K562 (cell line): ENCODE data around the gene ADAT3. TPM values are rescaled to one million over a fixed set of nuclear protein-coding genes. Genes with fewer than 3 reads are reported as not detected.

Source experiments
- ATAC-seq: fragments of 200-7000 bp; cut with Tn5 transposase; 3 replicates; pipeline ENCODE4 v1.9.1; 2020; ENCODE audit warnings: moderate library complexity
- BruUV-seq: library from RNA; stranded (reverse); fragments of 400-500 nt; replicated peaks from 2 replicates; lab custom pipeline; 2021; lab: Mats Ljungman, UMichigan
- CTCF ChIA-PET: fragments of 300-600 bp; formaldehyde crosslinking; extraction: SDS; loops from one replicate; lab custom pipeline; 2021; ENCODE audit warnings: low intra/inter-chr PET ratio; lab: Yijun Ruan, JAX
- POLR2A ChIA-PET: fragments of 300-600, 350-650 bp; sonication (Branson Sonifier 250); formaldehyde crosslinking; extraction: SDS; loops from one replicate; lab custom pipeline; 2021; ENCODE audit warnings: antibody characterized with exemption, inconsistent platforms; lab: Yijun Ruan, JAX
- DNase-seq, 4 experiments: peaks; one replicate each; pipeline versions ENCODE4 v3.0.0 to v3.0.0-alpha.2; 2011 to 2018; ENCODE audit warnings: low spot score in 3 of 4, mixed read lengths in 3 of 4; ENCODE audit errors: extremely low read depth in 1 of 4
- FAIRE-seq: peaks from 2 replicates; lab custom pipeline; 2011; peaks lifted over from hg19 to GRCh38; lab: Jason Lieb, UNC
- H2AFZ ChIP-seq: 2 replicates; pipeline ENCODE4 v1.6.0; 2011; ENCODE audit warnings: low read depth, low read length, control low read depth, inconsistent platforms
- H3K27ac ChIP-seq: fragments of 200-600 bp; 3 replicates; pipeline ENCODE4 v1.8.0; 2011; ENCODE audit warnings: low read depth, mild to moderate bottlenecking, control low read depth, inconsistent platforms, low read length, moderate library complexity, mixed read lengths; ENCODE audit errors: extremely low read depth
- H3K27me3 ChIP-seq, 2 experiments: fragments of 300-600 bp in 1 of 2; 2 replicates in 1 of 2; 3 replicates in 1 of 2; pipeline versions ENCODE4 v1.6.0 to v1.8.0; 2011; ENCODE audit warnings: inconsistent platforms in 2 of 2, low read length in 2 of 2, mild to moderate bottlenecking in 1 of 2, mixed read lengths in 1 of 2, moderate library complexity in 1 of 2; ENCODE audit not compliant: control insufficient read depth in 2 of 2, insufficient read depth in 2 of 2
- H3K36me3 ChIP-seq: fragments of 300-600 bp; 3 replicates; pipeline ENCODE4 v1.8.0; 2011; ENCODE audit warnings: mild to moderate bottlenecking, low read length, inconsistent platforms; ENCODE audit not compliant: control insufficient read depth, insufficient read depth
- H3K4me1 ChIP-seq, 2 experiments: fragments of 200-600 bp in 1 of 2; replicated peaks in 1 of 2; 2 replicates in 1 of 2; 3 replicates in 1 of 2; pipeline versions ENCODE4 v1.5.1 to v1.8.0; 2011; ENCODE audit warnings: inconsistent platforms in 2 of 2, low read length in 2 of 2, mild to moderate bottlenecking in 1 of 2, mixed read lengths in 1 of 2, moderate library complexity in 1 of 2; ENCODE audit not compliant: control insufficient read depth in 2 of 2, insufficient read depth in 2 of 2
- H3K4me2 ChIP-seq: 2 replicates; pipeline ENCODE4 v1.6.1; 2011; ENCODE audit warnings: low read length, control low read depth, inconsistent platforms, mixed read lengths; ENCODE audit not compliant: insufficient read depth
- H3K4me3 ChIP-seq: fragments of 200-600 bp; sonication (generic), shearing (Covaris generic); 2 replicates; pipeline ENCODE4 v1.5.1; 2016; ENCODE audit warnings: control low read depth, inconsistent platforms
- H3K79me2 ChIP-seq: fragments of 200-600 bp; 3 replicates; pipeline ENCODE4 v1.8.0; 2011; ENCODE audit warnings: low read length, inconsistent platforms; ENCODE audit not compliant: control insufficient read depth, insufficient read depth
- H3K9ac ChIP-seq, 2 experiments: 2 replicates each; pipeline versions ENCODE4 v1.6.0 to v1.6.1; 2011; ENCODE audit warnings: low read depth in 2 of 2, low read length in 2 of 2, control low read depth in 1 of 2, inconsistent platforms in 1 of 2, mild to moderate bottlenecking in 1 of 2, mixed read lengths in 1 of 2; ENCODE audit not compliant: insufficient read depth in 1 of 2
- H3K9me1 ChIP-seq: one replicate; pipeline ENCODE4 v1.6.0; 2011; ENCODE audit warnings: inconsistent platforms, mild to moderate bottlenecking, low read length, moderate library complexity; ENCODE audit not compliant: control insufficient read depth, insufficient read depth
- H3K9me3 ChIP-seq: replicated peaks from 2 replicates; pipeline ENCODE4 v1.5.1; 2011; ENCODE audit warnings: low read depth, low read length, inconsistent platforms; ENCODE audit not compliant: control insufficient read depth, insufficient read depth
- H4K20me1 ChIP-seq: replicated peaks from 2 replicates; pipeline ENCODE4 v1.6.1; 2011; ENCODE audit warnings: low read length, inconsistent platforms, mixed read lengths; ENCODE audit not compliant: control insufficient read depth, insufficient read depth
- CBX1 ChIP-seq: sonication (generic); IDR thresholded peaks from 2 replicates; pipeline ENCODE4 v1.6.1; 2016; ENCODE audit warnings: antibody characterized with exemption, low read depth, mild to moderate bottlenecking
- FOXA3 ChIP-seq, 2 experiments: fragments of 450-650 bp in 1 of 2; sonication (generic) in 1 of 2; formaldehyde crosslinking; IDR thresholded peaks in 1 of 2; conservative IDR thresholded peaks in 1 of 2; 2 replicates each; pipeline versions ENCODE4 v1.4.0 to v1.8.0; 2020 to 2022; ENCODE audit warnings: mild to moderate bottlenecking in 2 of 2, missing genetic modification reagents in 1 of 2
- HNRNPK ChIP-seq: fragments of 200-400 bp; formaldehyde crosslinking; IDR thresholded peaks from one replicate; pipeline ENCODE4 v1.6.1; 2018; ENCODE audit warnings: mild to moderate bottlenecking, low read depth, low read length; ENCODE audit not compliant: poor library complexity, severe bottlenecking
- JUNB ChIP-seq: fragments of 450-650 bp; formaldehyde crosslinking; conservative IDR thresholded peaks from 2 replicates; pipeline ENCODE4 v1.4.0; 2020; ENCODE audit warnings: mild to moderate bottlenecking
- MAFG ChIP-seq: fragments of 450-650 bp; conservative IDR thresholded peaks from 2 replicates; pipeline ENCODE4 v1.6.1; 2016; ENCODE audit warnings: missing genetic modification characterization, missing compliant biosample characterization
- NCOA2 ChIP-seq, 2 experiments: fragments of 450-650 bp; IDR thresholded peaks; 2 replicates each; pipeline ENCODE4 v1.6.1; 2018; ENCODE audit warnings: mild to moderate bottlenecking in 2 of 2, moderate library complexity in 1 of 2; ENCODE audit not compliant: partially characterized antibody in 2 of 2
- NR3C1 ChIP-seq: sonication (generic); formaldehyde crosslinking; IDR thresholded peaks from 2 replicates; pipeline ENCODE4 v1.8.1; 2022; ENCODE audit warnings: missing genetic modification reagents
- SRSF1 ChIP-seq: fragments of 200-400 bp; formaldehyde crosslinking; IDR thresholded peaks from 2 replicates; pipeline ENCODE4 v1.6.1; 2017; ENCODE audit warnings: mild to moderate bottlenecking, low read depth, low read length, moderate library complexity
- ZFX ChIP-seq: sonication (generic); formaldehyde crosslinking; IDR thresholded peaks from 2 replicates; pipeline ENCODE4 v1.8.0; 2022; ENCODE audit warnings: mild to moderate bottlenecking, missing genetic modification reagents, moderate library complexity
- ZNF384 ChIP-seq: IDR thresholded peaks from 2 replicates; pipeline ENCODE4 v1.6.1; 2012; ENCODE audit warnings: low read depth, low read length, improper control_type of control experiment
- ZNF551 ChIP-seq: fragments of 250-450 bp; sonication (Bioruptor Pico); IDR thresholded peaks from 2 replicates; pipeline ENCODE4 v1.5.0; 2021; ENCODE audit warnings: mild to moderate bottlenecking, moderate library complexity
- ZNF583 ChIP-seq: fragments of 250-450 bp; sonication (Bioruptor Pico); IDR thresholded peaks from 2 replicates; pipeline ENCODE4 v1.4.0; 2020
- ZNF780A ChIP-seq: fragments of 250-450 bp; sonication (Bioruptor Pico); IDR thresholded peaks from 2 replicates; pipeline ENCODE4 v1.5.0; 2021; ENCODE audit warnings: mild to moderate bottlenecking
- WGBS: fragments of 100-300 bp; shearing (Covaris generic); methylation state at CpG from one replicate; pipeline ENCODE4 v1.1.6; 2016; ENCODE audit warnings: low coverage, mixed read lengths; ENCODE audit not compliant: insufficient coverage; ENCODE audit errors: missing lambda C conversion rate; 5-methylcytosine and 5-hydroxymethylcytosine counted together
- in situ Hi-C: fragments of 300-500 bp; cut with MboI; formaldehyde crosslinking; loops from 4 replicates; pipeline ENCODE4 v1.15.0; 2018; ENCODE audit warnings: inconsistent platforms, mixed read lengths
- intact Hi-C: fragments of 100-400 bp; cut with micrococcal nuclease; formaldehyde crosslinking; loops from 2 replicates; pipeline ENCODE4 v1.14.2; 2022
- polyA plus RNA-seq, 8 experiments: library from polyadenylated mRNA; depleted of rRNA in 4 of 8; stranded (reverse) in 5 of 8; unstranded in 3 of 8; fragments of >200 nt; fragmentation: Nextera tagmentation in 2 of 8; fragmentation: Illumina TruSeq in 1 of 8; extraction: Ambion mirVana in 2 of 8; extraction: Trizol in 1 of 8; gene quantifications; 2 replicates each; pipeline versions ENCODE4 v1.2.1 to v1.2.3, GENCODE V29; 2011 to 2014; ENCODE audit warnings: inconsistent platforms in 1 of 8, missing spikeins in 1 of 8
- total RNA-seq, 7 experiments: library from RNA; depleted of rRNA in 6 of 7; stranded (reverse); fragments of >200 nt in 6 of 7; fragmentation: Illumina TruSeq in 2 of 7; extraction: Trizol in 2 of 7; gene quantifications; 2 replicates each; pipeline versions ENCODE4 v1.2.1 to v1.2.3, GENCODE V29; 2011 to 2021; ENCODE audit warnings: low replicate concordance in 1 of 7
- TF ChIP-seq, protein P1 (sequence below): fragments of 250-450 bp; sonication (Bioruptor Pico); IDR thresholded peaks from 2 replicates; pipeline ENCODE4 v1.8.0; 2022; ENCODE audit warnings: moderate library complexity, mild to moderate bottlenecking, inconsistent platforms
- TF ChIP-seq, protein P2 (sequence below): fragments of 250-450 bp; sonication (Bioruptor Pico); IDR thresholded peaks from 2 replicates; pipeline ENCODE4 v1.5.0; 2021; ENCODE audit warnings: mild to moderate bottlenecking, borderline replicate concordance
- TF ChIP-seq, protein P3 (sequence below): sonication (generic); formaldehyde crosslinking; IDR thresholded peaks from 2 replicates; pipeline ENCODE4 v1.4.0; 2020; ENCODE audit warnings: mild to moderate bottlenecking, missing genetic modification reagents
- TF ChIP-seq, protein P4 (sequence below), 2 experiments: fragments of 450-650 bp; conservative IDR thresholded peaks; 2 replicates each; pipeline ENCODE4 v1.6.1; 2017; ENCODE audit warnings: mild to moderate bottlenecking in 2 of 2, moderate library complexity in 2 of 2

The ADAT3 gene
- total and polyA plus RNA-seq, 9 of the 15 experiments (the other 6 are each of a cell fraction or from before 2014, with no cell fraction given), result 0.67 to 15.6 (median 7.8) TPM; not detected in 4

DNA sequence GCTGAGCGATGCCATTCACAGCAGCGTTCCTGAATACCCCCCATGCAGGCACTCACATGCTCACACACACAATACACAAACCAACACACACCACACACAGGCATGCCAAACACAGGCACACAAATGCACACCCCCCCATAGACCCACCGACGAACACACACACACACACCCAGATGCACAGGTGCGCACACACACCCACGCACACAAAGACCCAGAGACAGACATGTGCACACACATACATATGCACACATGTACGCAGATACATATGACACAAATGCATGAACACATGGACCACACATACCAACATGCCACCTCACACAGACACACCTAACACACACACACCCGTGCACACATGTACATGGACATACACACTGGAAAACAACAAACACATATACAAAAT is 28.7 kb downstream of the ADAT3 start:
- no peak overlapping the region for H3K4me3 ChIP-seq
- intact Hi-C loops (no loop called here), in situ Hi-C loops (no loop called here)
- no peak overlapping the region for H3K9ac ChIP-seq
- H4K20me1 ChIP-seq, result no peaks in the 10 kb centered on the region
- H3K36me3 ChIP-seq, result no peaks in the 10 kb centered on the region
- H3K9me3 ChIP-seq, result peaks cover 2% of the 10 kb centered on the region; the same call in 1 of the 2 replicates
- H3K27ac ChIP-seq, result no peak overlapping the region
- H2AFZ ChIP-seq, result no peak overlapping the region
- WGBS, result 72% methylated on average over 8 of the region's 8 CpGs
- POLR2A ChIA-PET, result interaction anchor here (1.6 kb wide), 1 partner anchor 18 kb away, joined by 4 read pairs; no protein-coding TSS in a partner anchor
- no peak for FAIRE-seq
- no peak for ATAC-seq
- H3K4me1 ChIP-seq, result peaks cover 13 to 47% of the 10 kb centered on the region in 2 experiments; a peak in 4 of 5 replicates
- no peaks in the 10 kb centered on the region for H3K27me3 ChIP-seq
- BruUV-seq, result no TSS peak
- CTCF ChIA-PET, result no interaction called here
- no peak overlapping the region for H3K4me2 ChIP-seq
- no peaks in the 10 kb centered on the region for H3K9me1 ChIP-seq
- no peaks in the 10 kb centered on the region; the same call in 2 of the 3 replicates for H3K79me2 ChIP-seq
- DNase-seq, result no peak
- TF ChIP-seq ZNF780A, result no peak
- TF ChIP-seq ZNF384, result no peak
- TF ChIP-seq SRSF1, result no peak
- TF ChIP-seq, protein P1, sequence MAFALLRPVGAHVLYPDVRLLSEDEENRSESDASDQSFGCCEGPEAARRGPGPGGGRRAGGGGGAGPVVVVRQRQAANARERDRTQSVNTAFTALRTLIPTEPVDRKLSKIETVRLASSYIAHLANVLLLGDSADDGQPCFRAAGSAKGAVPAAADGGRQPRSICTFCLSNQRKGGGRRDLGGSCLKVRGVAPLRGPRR (CRISPR knock-in tag), result no peak
- TF ChIP-seq, protein P2, sequence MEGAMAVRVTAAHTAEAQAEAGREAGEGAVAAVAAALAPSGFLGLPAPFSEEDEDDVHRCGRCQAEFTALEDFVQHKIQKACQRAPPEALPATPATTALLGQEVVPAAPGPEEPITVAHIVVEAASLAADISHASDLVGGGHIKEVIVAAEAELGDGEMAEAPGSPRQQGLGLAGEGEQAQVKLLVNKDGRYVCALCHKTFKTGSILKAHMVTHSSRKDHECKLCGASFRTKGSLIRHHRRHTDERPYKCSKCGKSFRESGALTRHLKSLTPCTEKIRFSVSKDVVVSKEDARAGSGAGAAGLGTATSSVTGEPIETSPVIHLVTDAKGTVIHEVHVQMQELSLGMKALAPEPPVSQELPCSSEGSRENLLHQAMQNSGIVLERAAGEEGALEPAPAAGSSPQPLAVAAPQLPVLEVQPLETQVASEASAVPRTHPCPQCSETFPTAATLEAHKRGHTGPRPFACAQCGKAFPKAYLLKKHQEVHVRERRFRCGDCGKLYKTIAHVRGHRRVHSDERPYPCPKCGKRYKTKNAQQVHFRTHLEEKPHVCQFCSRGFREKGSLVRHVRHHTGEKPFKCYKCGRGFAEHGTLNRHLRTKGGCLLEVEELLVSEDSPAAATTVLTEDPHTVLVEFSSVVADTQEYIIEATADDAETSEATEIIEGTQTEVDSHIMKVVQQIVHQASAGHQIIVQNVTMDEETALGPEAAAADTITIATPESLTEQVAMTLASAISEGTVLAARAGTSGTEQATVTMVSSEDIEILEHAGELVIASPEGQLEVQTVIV (CRISPR knock-in tag), result no peak
- TF ChIP-seq NCOA2 (IDR thresholded peaks at IDR 0.05; ENCODE audit: partially characterized antibody in 2 of 2), result no peak
- TF ChIP-seq CBX1, result no peak
- TF ChIP-seq HNRNPK, result no peak
- TF ChIP-seq NR3C1 (CRISPR knock-in tag), result no peak
- TF ChIP-seq, protein P3, sequence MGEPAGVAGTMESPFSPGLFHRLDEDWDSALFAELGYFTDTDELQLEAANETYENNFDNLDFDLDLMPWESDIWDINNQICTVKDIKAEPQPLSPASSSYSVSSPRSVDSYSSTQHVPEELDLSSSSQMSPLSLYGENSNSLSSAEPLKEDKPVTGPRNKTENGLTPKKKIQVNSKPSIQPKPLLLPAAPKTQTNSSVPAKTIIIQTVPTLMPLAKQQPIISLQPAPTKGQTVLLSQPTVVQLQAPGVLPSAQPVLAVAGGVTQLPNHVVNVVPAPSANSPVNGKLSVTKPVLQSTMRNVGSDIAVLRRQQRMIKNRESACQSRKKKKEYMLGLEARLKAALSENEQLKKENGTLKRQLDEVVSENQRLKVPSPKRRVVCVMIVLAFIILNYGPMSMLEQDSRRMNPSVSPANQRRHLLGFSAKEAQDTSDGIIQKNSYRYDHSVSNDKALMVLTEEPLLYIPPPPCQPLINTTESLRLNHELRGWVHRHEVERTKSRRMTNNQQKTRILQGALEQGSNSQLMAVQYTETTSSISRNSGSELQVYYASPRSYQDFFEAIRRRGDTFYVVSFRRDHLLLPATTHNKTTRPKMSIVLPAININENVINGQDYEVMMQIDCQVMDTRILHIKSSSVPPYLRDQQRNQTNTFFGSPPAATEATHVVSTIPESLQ, result no peak
- TF ChIP-seq, protein P4, sequence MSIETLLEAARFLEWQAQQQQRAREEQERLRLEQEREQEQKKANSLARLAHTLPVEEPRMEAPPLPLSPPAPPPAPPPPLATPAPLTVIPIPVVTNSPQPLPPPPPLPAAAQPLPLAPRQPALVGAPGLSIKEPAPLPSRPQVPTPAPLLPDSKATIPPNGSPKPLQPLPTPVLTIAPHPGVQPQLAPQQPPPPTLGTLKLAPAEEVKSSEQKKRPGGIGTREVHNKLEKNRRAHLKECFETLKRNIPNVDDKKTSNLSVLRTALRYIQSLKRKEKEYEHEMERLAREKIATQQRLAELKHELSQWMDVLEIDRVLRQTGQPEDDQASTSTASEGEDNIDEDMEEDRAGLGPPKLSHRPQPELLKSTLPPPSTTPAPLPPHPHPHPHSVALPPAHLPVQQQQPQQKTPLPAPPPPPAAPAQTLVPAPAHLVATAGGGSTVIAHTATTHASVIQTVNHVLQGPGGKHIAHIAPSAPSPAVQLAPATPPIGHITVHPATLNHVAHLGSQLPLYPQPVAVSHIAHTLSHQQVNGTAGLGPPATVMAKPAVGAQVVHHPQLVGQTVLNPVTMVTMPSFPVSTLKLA (conservative IDR thresholded peaks at IDR 0.05), result no peak
- TF ChIP-seq ZNF583 (CRISPR knock-in tag), result no peak
- no peak for TF ChIP-seq JUNB
- no peak for TF ChIP-seq MAFG (tag)
- no peak for TF ChIP-seq ZFX (CRISPR knock-in tag)
- TF ChIP-seq ZNF551, result no peak
- TF ChIP-seq FOXA3 (CRISPR knock-in tag; conservative IDR thresholded peaks at IDR 0.05 in 1 of 2, IDR thresholded peaks at IDR 0.05 in 1 of 2), result no peak
